GM19438 (cell line): Measurements from ENCODE around the gene CYSTM1.
"Not testable (repeated sequence)": the region's sequence is repeated elsewhere in the genome, so short reads cannot be mapped to it uniquely, and the experiment has no call there.

Source experiments
- ATAC-seq: cut with Tn5 transposase; IDR thresholded peaks from one replicate; pipeline ENCODE4 v1.9.1; 2021; ENCODE audit warnings: low read depth; ENCODE audit not compliant: unreplicated experiment

CYSTM1 gene

GRCh38 chr5:140148508-140148907 is 26.5 kb upstream of the CYSTM1 start:
- ATAC-seq = no peak

GRCh38 chr5:140150201-140150600 is 24.8 kb upstream of the CYSTM1 start:
- no peak for ATAC-seq

GRCh38 chr5:140151144-140152021 is 23.6 kb upstream of the CYSTM1 start:
- ATAC-seq = no peak

GRCh38 chr5:140152022-140152999 is 22.7 kb upstream of the CYSTM1 start:
- no peak for ATAC-seq

GRCh38 chr5:140153255-140153654 is 21.7 kb upstream of the CYSTM1 start:
- ATAC-seq = no peak

- ATAC-seq = no peak
These were observed 21.1 kb upstream of the CYSTM1 start for GRCh38 chr5:140153905-140154304.

GRCh38 chr5:140154710-140155381 is 20.1 kb upstream of the CYSTM1 start:
- not testable (repeated sequence) for ATAC-seq

GRCh38 chr5:140157032-140157781 is 17.8 kb upstream of the CYSTM1 start:
- peak; percentile 95 for ATAC-seq

GRCh38 chr5:140159014-140159927 is 15.7 kb upstream of the CYSTM1 start:
- ATAC-seq = no peak

- ATAC-seq = no peak
These were observed 12.7 kb upstream of the CYSTM1 start for GRCh38 chr5:140162275-140162674.

GRCh38 chr5:140162781-140163180 is 12.2 kb upstream of the CYSTM1 start:
- ATAC-seq = no peak

- ATAC-seq = no peak
These were observed 9.7 kb upstream of the CYSTM1 start for GRCh38 chr5:140165101-140165922.

- ATAC-seq = no peak
These were observed 9.1 kb upstream of the CYSTM1 start for GRCh38 chr5:140165923-140166270.

- no peak for ATAC-seq
These were observed 8.1 kb upstream of the CYSTM1 start for GRCh38 chr5:140166911-140167310.

GRCh38 chr5:140168371-140168770 is 6.6 kb upstream of the CYSTM1 start:
- ATAC-seq = no peak

- no peak for ATAC-seq
These were observed 5.6 kb upstream of the CYSTM1 start for GRCh38 chr5:140169410-140169809.

GRCh38 chr5:140172483-140172882 is 2.5 kb upstream of the CYSTM1 start:
- no peak for ATAC-seq

- ATAC-seq = no peak
These were observed 974 bp upstream of the CYSTM1 start for GRCh38 chr5:140174014-140174413.
